ENCODE results near the gene GDPD2.
A peak's percentile ranks its signal among the peaks of the same experiment; 100 is the strongest.

The GDPD2 gene

GRCh38 chrX:70434352-70434866 is 11.3 kb downstream of the GDPD2 start:
- Histone ChIP-seq H3K4me1 (ENCODE audit: control insufficient read depth, insufficient read depth, low read length) (peaks cover 2% of the 10 kb centered on the region; the same call in 1 of the 2 replicates), H3K27ac (ENCODE audit: extremely low read depth, low read depth, low read length) (peak overlapping the region; percentile 25; the same call in 1 of the 2 replicates), H3K4me3 (ENCODE audit: low read depth, low read length) (peak overlapping the region; percentile 48), H3K9me3 (ENCODE audit: control insufficient read depth, insufficient read depth, low read depth, low read length) (no peaks in the 10 kb centered on the region), H3K36me3 (ENCODE audit: control insufficient read depth in 2 of 2, insufficient read depth in 1 of 2, low read length in 2 of 2) (no peaks in the 10 kb centered on the region)
- POLR2A ChIA-PET, result interaction anchor here (0.6 to 1.0 kb wide), 3 partner anchors 11 to 230 kb away, joined by 4 to 6 read pairs (median 5); partner anchors contain the start of genes GDPD2, KIF4A and PDZD11
- CTCF ChIA-PET, result interaction anchor here (0.6 to 1.8 kb wide), 4 partner anchors 11 to 96 kb away, joined by 3 to 11 read pairs (median 6); partner anchors contain the start of gene GDPD2
- TF ChIP-seq PBX3 (CRISPR knock-in tag; IDR thresholded peaks at IDR 0.05) (0 out of 2 replicates have a peak, but pooled peaks have one; percentile 21), ZNF843 (tag by site-specific recombination; IDR thresholded peaks at IDR 0.05) (no peak), ZNF133 (tag by site-specific recombination; IDR thresholded peaks at IDR 0.05) (no peak), EGR2 (tag by site-specific recombination; IDR thresholded peaks at IDR 0.05; ENCODE audit: low read depth) (peak; percentile 82), ZNF280C (tag by site-specific recombination; IDR thresholded peaks at IDR 0.05) (no peak), ZNF585B (tag by site-specific recombination; IDR thresholded peaks at IDR 0.05) (no peak), ZNF571 (tag by site-specific recombination; IDR thresholded peaks at IDR 0.05) (no peak), ZNF266 (tag by site-specific recombination; IDR thresholded peaks at IDR 0.05; ENCODE audit: low read depth) (no peak), ZNF121 (tag by site-specific recombination; IDR thresholded peaks at IDR 0.05) (no peak), MEIS1 (CRISPR knock-in tag; IDR thresholded peaks at IDR 0.05; ENCODE audit: borderline replicate concordance) (no peak), GLIS1 (tag by site-specific recombination; IDR thresholded peaks at IDR 0.05) (0 out of 2 replicates have a peak, but pooled peaks have one; percentile 18), ZNF548 (tag by site-specific recombination; IDR thresholded peaks at IDR 0.05) (no peak), ZNF239 (tag by site-specific recombination; IDR thresholded peaks at IDR 0.05) (no peak), GLIS2 (tag by site-specific recombination; IDR thresholded peaks at IDR 0.05) (0 out of 2 replicates have a peak, but pooled peaks have one; percentile 19), ZNF169 (tag by site-specific recombination; IDR thresholded peaks at IDR 0.05) (no peak), ZBTB8A (tag by site-specific recombination; IDR thresholded peaks at IDR 0.05) (no peak), TSHZ1 (tag by site-specific recombination; IDR thresholded peaks at IDR 0.05; ENCODE audit: borderline replicate concordance) (no peak), BCL11A (tag by site-specific recombination; IDR thresholded peaks at IDR 0.05; ENCODE audit: low read depth) (no peak), ZNF394 (tag by site-specific recombination; IDR thresholded peaks at IDR 0.05; ENCODE audit: borderline replicate concordance) (no peak), TRIM28 (IDR thresholded peaks at IDR 0.05; ENCODE audit: borderline replicate concordance, low read length) (no peak), ZSCAN5A (tag by site-specific recombination; IDR thresholded peaks at IDR 0.05) (no peak), ZFHX2 (tag by site-specific recombination; conservative IDR thresholded peaks at IDR 0.05) (peak; percentile 88), ZNF76 (tag by site-specific recombination; IDR thresholded peaks at IDR 0.05; ENCODE audit: borderline replicate concordance, low read depth) (0 out of 2 replicates have a peak, but pooled peaks have one; percentile 37), GLI2 (tag by site-specific recombination; IDR thresholded peaks at IDR 0.05; ENCODE audit: borderline replicate concordance, low read depth) (no peak), BCL6B (tag by site-specific recombination; IDR thresholded peaks at IDR 0.05) (no peak), ZBTB1 (tag by site-specific recombination; IDR thresholded peaks at IDR 0.05) (no peak), ZNF501 (tag by site-specific recombination; IDR thresholded peaks at IDR 0.05) (no peak), ZNF175 (tag by site-specific recombination; IDR thresholded peaks at IDR 0.05) (no peak), ZNF510 (tag by site-specific recombination; IDR thresholded peaks at IDR 0.05; ENCODE audit: insufficient replicate concordance) (no peak), KLF7 (tag by site-specific recombination; IDR thresholded peaks at IDR 0.05; ENCODE audit: borderline replicate concordance) (no peak; the same call in 1 of the 2 replicates)
